ENCODE measurements around the gene STX1A.

- TF ChIP-seq EZH2 (IDR thresholded peaks at IDR 0.05; ENCODE audit: insufficient read depth, poor library complexity, severe bottlenecking) (no peak), EZH2phosphoT487 (IDR thresholded peaks at IDR 0.05; ENCODE audit: insufficient read depth, low read depth) (no peak)
Measured at GRCh38 chr7:73678862-73679261, 40.6 kb downstream of the STX1A start.
